Measurements from ENCODE around the gene GOLGA2.

GRCh38 chr9:128222026-128222425 lies 53.8 kb downstream of the GOLGA2 start:
- TF ChIP-seq POLR2A (IDR thresholded peaks at IDR 0.05; ENCODE audit: low read depth, low read length), result no peak
- TF ChIP-seq POLR2AphosphoS5 (IDR thresholded peaks at IDR 0.05; ENCODE audit: low read depth, low read length), result no peak
- no peak for TF ChIP-seq TAF1 (IDR thresholded peaks at IDR 0.05; ENCODE audit: borderline replicate concordance, low read depth, low read length)

All from GM12892 (cell line).